Neural cell (in vitro differentiated cells): ENCODE data around the gene PPM1J. TPM values are rescaled to one million over a fixed set of nuclear protein-coding genes. Genes with fewer than 3 reads are reported as not detected.
A peak's percentile ranks its signal among the peaks of the same experiment; 100 is the strongest.

ENCODE experiments used
- H2AFZ ChIP-seq: fragments of 200-600, 300-800 bp; sonication (generic), shearing (Covaris generic); 2 replicates; pipeline ENCODE4 v1.6.0; 2014; ENCODE audit warnings: low read depth, mild to moderate bottlenecking, antibody characterized with exemption, low read length, moderate library complexity
- H3F3A ChIP-seq: fragments of 200-600 bp; shearing (Covaris generic); 2 replicates; pipeline ENCODE4 v1.6.1; 2016; ENCODE audit warnings: mild to moderate bottlenecking, moderate library complexity, mixed read lengths, antibody characterized with exemption, low read length; ENCODE audit not compliant: insufficient read depth, poor library complexity, severe bottlenecking
- H3K27ac ChIP-seq: fragments of 200-600, 300-800 bp; sonication (generic), shearing (Covaris generic); 2 replicates; pipeline ENCODE4 v1.5.1; 2014; ENCODE audit warnings: mild to moderate bottlenecking, low read length, moderate library complexity
- H3K27me3 ChIP-seq: fragments of 300-800, 200-600 bp; sonication (generic), shearing (Covaris generic); 2 replicates; pipeline ENCODE4 v1.6.0; 2014; ENCODE audit warnings: mild to moderate bottlenecking, low read depth, low read length, moderate library complexity; ENCODE audit not compliant: insufficient read depth
- H3K36me3 ChIP-seq: fragments of 300-800, 200-600 bp; sonication (generic), shearing (Covaris generic); 2 replicates; pipeline ENCODE4 v1.5.1; 2014; ENCODE audit warnings: mild to moderate bottlenecking, antibody characterized with exemption, low read length, moderate library complexity; ENCODE audit not compliant: insufficient read depth
- H3K4me2 ChIP-seq: fragments of 300-800, 200-600 bp; sonication (generic), shearing (Covaris generic); 2 replicates; pipeline ENCODE4 v1.6.0; 2014; ENCODE audit warnings: mild to moderate bottlenecking, low read length
- H3K4me3 ChIP-seq: fragments of 300-800, 200-600 bp; sonication (generic), shearing (Covaris generic); 2 replicates; pipeline ENCODE4 v1.5.1; 2014; ENCODE audit warnings: mild to moderate bottlenecking, low read length, moderate library complexity
- H3K79me2 ChIP-seq: fragments of 200-600 bp; shearing (Covaris generic); replicated peaks from 2 replicates; pipeline ENCODE4 v1.6.0; 2014; ENCODE audit warnings: mild to moderate bottlenecking, low read length, moderate library complexity; ENCODE audit not compliant: insufficient read depth
- H3K9ac ChIP-seq: fragments of 300-800, 200-600 bp; sonication (generic), shearing (Covaris generic); 2 replicates; pipeline ENCODE4 v1.6.1; 2016; ENCODE audit warnings: mild to moderate bottlenecking, low read length, mixed read lengths
- H3K9me2 ChIP-seq: fragments of 200-600 bp; shearing (Covaris generic); 2 replicates; pipeline ENCODE4 v1.6.1; 2016; ENCODE audit warnings: mild to moderate bottlenecking, low read length, mixed read lengths; ENCODE audit not compliant: insufficient read depth
- H3K9me3 ChIP-seq: fragments of 200-600, 300-800 bp; sonication (generic), shearing (Covaris generic); 2 replicates; pipeline ENCODE4 v1.6.1; 2016; ENCODE audit warnings: mild to moderate bottlenecking, mixed run types, low read length, moderate library complexity, mixed read lengths
- H4K20me1 ChIP-seq: fragments of 200-600 bp; shearing (Covaris generic); 2 replicates; pipeline ENCODE4 v1.6.1; 2016; ENCODE audit warnings: mild to moderate bottlenecking, mixed run types; ENCODE audit not compliant: insufficient read depth
- EP300 ChIP-seq: fragments of 450-650 bp; conservative IDR thresholded peaks from 2 replicates; pipeline ENCODE4 v1.6.1; 2014; ENCODE audit warnings: antibody characterized with exemption, mild to moderate bottlenecking, moderate library complexity; ENCODE audit not compliant: poor library complexity, severe bottlenecking
- EZH2 ChIP-seq: fragments of 200-600, 300-800 bp; shearing (Covaris generic), sonication (generic); IDR thresholded peaks from 2 replicates; pipeline ENCODE4 v1.6.1; 2014; ENCODE audit warnings: antibody characterized with exemption, low read length, borderline replicate concordance, mild to moderate bottlenecking; ENCODE audit not compliant: insufficient read depth, poor library complexity, severe bottlenecking
- MXI1 ChIP-seq: fragments of 450-650 bp; conservative IDR thresholded peaks from 2 replicates; pipeline ENCODE4 v1.6.1; 2014; ENCODE audit warnings: antibody characterized with exemption, mild to moderate bottlenecking; ENCODE audit not compliant: poor library complexity, severe bottlenecking
- POLR2AphosphoS5 ChIP-seq: IDR thresholded peaks from 2 replicates; pipeline ENCODE4 v1.6.1; 2012
- RAD21 ChIP-seq: fragments of 450-650 bp; conservative IDR thresholded peaks from 2 replicates; pipeline ENCODE4 v1.6.1; 2014; ENCODE audit warnings: antibody characterized with exemption, mild to moderate bottlenecking, moderate library complexity
- SMC3 ChIP-seq: fragments of 450-650 bp; conservative IDR thresholded peaks from 2 replicates; pipeline ENCODE4 v1.6.1; 2014; ENCODE audit warnings: antibody characterized with exemption, mild to moderate bottlenecking, moderate library complexity; ENCODE audit not compliant: poor library complexity
- TAF1 ChIP-seq: IDR thresholded peaks from 2 replicates; pipeline ENCODE4 v1.6.1; 2012; ENCODE audit warnings: low read depth
- polyA plus RNA-seq: library from polyadenylated mRNA; depleted of rRNA; stranded (reverse); fragments of >200 nt; gene quantifications from 2 replicates; pipeline ENCODE4 v1.2.3, GENCODE V29; 2014
- TF ChIP-seq, protein P1 (sequence below): IDR thresholded peaks from 2 replicates; pipeline ENCODE4 v1.6.1; 2012; ENCODE audit warnings: borderline replicate concordance
- TF ChIP-seq, protein P2 (sequence below): fragments of 450-650 bp; IDR thresholded peaks from 2 replicates; pipeline ENCODE4 v1.5.1; 2014; ENCODE audit warnings: antibody characterized with exemption, mild to moderate bottlenecking, moderate library complexity; ENCODE audit not compliant: poor library complexity, severe bottlenecking

The PPM1J gene
- polyA plus RNA-seq, 1 donor from 2014 or later, result 0.16 TPM

DNA sequence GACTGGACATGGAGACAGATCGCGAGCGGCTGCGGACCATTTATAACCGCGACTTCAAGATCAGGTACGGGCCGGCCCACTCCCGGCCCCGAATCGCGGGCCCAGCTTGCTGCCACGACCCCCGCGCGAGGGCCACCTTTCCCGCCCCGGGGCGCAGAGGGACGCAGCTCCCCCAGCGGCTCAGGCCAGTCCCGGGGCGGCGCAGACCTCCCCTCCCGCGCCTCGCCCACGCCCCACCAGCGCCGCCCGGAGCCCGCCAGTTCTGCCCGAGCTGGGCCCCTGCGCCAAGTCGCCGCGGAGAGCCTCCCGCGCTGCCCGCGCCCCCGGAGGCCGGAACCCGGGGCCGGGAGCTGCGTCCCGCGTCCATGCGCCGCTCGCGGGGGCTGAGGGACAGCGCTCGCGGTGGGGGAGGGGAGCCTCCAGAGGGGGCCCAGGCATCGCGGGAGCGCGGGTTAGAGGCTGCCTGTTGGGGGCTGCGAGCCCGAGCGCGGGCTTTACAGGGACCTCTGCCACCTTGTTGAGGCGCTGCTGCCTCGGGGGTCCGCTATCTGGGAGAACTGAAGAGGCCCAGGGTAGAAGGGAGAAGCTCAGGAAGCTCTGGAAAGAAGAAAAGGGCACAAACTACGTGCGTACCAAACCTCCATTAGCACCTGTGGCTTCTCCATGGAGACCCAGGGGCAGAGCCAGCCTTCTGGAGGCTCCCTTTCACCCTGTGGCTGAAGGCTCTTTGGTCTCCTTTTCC, 40.0 kb downstream of the PPM1J start:
- Histone ChIP-seq H3K4me2 (peak overlapping the region; percentile 52), H2AFZ (peak overlapping the region; percentile 11), H3K27me3 (no peaks in the 10 kb centered on the region), H3K9me3 (no peaks in the 10 kb centered on the region), H3K36me3 (peaks cover 5% of the 10 kb centered on the region), H4K20me1 (no peaks in the 10 kb centered on the region), H3F3A (no peaks in the 10 kb centered on the region), H3K79me2 (no peaks in the 10 kb centered on the region), H3K4me3 (peak overlapping the region; percentile 74), H3K27ac (no peak overlapping the region), H3K9me2 (no peaks in the 10 kb centered on the region), H3K9ac (peak overlapping the region; percentile 61)
- TF ChIP-seq SMC3 (peak; percentile 12), EZH2 (no peak), RAD21 (no peak), TAF1 (no peak), MXI1 (peak; percentile 39), EP300 (no peak), POLR2AphosphoS5 (no peak)
- TF ChIP-seq, protein P1, sequence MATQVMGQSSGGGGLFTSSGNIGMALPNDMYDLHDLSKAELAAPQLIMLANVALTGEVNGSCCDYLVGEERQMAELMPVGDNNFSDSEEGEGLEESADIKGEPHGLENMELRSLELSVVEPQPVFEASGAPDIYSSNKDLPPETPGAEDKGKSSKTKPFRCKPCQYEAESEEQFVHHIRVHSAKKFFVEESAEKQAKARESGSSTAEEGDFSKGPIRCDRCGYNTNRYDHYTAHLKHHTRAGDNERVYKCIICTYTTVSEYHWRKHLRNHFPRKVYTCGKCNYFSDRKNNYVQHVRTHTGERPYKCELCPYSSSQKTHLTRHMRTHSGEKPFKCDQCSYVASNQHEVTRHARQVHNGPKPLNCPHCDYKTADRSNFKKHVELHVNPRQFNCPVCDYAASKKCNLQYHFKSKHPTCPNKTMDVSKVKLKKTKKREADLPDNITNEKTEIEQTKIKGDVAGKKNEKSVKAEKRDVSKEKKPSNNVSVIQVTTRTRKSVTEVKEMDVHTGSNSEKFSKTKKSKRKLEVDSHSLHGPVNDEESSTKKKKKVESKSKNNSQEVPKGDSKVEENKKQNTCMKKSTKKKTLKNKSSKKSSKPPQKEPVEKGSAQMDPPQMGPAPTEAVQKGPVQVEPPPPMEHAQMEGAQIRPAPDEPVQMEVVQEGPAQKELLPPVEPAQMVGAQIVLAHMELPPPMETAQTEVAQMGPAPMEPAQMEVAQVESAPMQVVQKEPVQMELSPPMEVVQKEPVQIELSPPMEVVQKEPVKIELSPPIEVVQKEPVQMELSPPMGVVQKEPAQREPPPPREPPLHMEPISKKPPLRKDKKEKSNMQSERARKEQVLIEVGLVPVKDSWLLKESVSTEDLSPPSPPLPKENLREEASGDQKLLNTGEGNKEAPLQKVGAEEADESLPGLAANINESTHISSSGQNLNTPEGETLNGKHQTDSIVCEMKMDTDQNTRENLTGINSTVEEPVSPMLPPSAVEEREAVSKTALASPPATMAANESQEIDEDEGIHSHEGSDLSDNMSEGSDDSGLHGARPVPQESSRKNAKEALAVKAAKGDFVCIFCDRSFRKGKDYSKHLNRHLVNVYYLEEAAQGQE, result no peak
- TF ChIP-seq, protein P2, sequence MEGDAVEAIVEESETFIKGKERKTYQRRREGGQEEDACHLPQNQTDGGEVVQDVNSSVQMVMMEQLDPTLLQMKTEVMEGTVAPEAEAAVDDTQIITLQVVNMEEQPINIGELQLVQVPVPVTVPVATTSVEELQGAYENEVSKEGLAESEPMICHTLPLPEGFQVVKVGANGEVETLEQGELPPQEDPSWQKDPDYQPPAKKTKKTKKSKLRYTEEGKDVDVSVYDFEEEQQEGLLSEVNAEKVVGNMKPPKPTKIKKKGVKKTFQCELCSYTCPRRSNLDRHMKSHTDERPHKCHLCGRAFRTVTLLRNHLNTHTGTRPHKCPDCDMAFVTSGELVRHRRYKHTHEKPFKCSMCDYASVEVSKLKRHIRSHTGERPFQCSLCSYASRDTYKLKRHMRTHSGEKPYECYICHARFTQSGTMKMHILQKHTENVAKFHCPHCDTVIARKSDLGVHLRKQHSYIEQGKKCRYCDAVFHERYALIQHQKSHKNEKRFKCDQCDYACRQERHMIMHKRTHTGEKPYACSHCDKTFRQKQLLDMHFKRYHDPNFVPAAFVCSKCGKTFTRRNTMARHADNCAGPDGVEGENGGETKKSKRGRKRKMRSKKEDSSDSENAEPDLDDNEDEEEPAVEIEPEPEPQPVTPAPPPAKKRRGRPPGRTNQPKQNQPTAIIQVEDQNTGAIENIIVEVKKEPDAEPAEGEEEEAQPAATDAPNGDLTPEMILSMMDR, result peak; percentile 33

- Histone ChIP-seq H3K27ac (no peak within 1 kb of the TSS), H3K9me3 (no peaks in the 10 kb centered on the region), H3F3A (no peaks in the 10 kb centered on the region), H3K9me2 (no peaks in the 10 kb centered on the region), H3K36me3 (peaks cover 5% of the 10 kb centered on the region), H3K9ac (peak within 1 kb of the TSS; percentile 61), H3K27me3 (no peaks in the 10 kb centered on the region), H3K4me3 (peak within 1 kb of the TSS; percentile 74), H2AFZ (peak within 1 kb of the TSS; percentile 11), H3K79me2 (no peaks in the 10 kb centered on the region), H4K20me1 (no peaks in the 10 kb centered on the region), H3K4me2 (peak within 1 kb of the TSS; percentile 52)
- TF ChIP-seq, protein P2, result no peak
- TF ChIP-seq, protein P1, result no peak
- no peak for TF ChIP-seq MXI1
- TF ChIP-seq TAF1, result peak; percentile 19
Observed at GRCh38 chr1:112674440-112674985, 40.6 kb downstream of the PPM1J start, which contains the start of gene MOV10. Gene MOV10 (plus strand): TSS chr1:112674659. CDS start chr1:112674913, 254 bp downstream.
